ENCODE data around the gene ANKRD33B.
"Not testable (repeated sequence)": the region's sequence is repeated elsewhere in the genome, so short reads cannot be mapped to it uniquely, and the experiment has no call there.

ANKRD33B gene

DNA sequence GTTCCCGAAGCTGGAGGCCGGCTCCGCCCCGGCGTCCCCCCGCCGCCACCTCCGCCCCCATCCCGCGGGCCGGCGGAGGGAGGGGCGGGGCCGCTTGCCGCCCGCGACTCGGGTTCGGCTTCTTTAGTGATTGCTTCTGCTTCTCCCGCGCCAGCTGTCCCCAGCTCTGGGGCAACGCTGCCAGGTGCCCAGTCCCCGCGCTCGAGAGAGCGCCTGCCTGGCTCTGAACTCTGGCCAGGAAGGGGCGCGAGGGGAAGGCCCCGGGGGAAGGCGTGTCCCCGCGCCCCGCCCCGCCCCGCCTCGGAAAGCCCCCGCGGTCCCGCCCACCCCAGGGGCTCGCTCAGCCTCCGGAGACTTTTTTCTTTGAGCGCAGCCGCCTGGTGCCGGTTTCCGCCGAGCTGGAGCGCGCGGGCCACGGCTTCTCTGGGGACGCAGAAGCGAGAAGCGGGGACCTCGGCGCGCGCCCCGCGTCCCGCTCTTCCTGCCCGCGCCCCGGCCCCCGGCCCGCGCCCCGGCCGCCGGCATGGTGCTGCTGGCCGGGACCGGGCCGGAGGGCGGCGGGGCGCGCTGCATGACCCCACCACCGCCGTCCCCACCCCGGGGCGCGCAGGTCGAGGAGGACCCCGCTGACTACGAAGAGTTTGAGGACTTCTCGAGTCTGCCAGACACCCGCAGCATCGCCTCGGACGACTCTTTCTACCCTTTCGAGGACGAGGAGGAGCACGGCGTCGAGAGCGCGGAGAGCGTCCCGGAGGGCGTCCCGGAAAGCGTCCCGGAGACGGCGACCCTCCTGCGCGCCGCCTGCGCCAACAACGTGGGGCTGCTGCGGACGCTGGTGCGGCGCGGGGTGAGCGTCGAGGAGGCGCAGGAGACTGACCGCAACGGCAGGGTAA, at the start of gene ANKRD33B:
Gene ANKRD33B, plus strand, starts transcription at position 126 of the 893 bp plus-strand sequence. Its CDS starts 398 bp downstream, at position 524.
- peak; percentile 32 for DNase-seq

DNA sequence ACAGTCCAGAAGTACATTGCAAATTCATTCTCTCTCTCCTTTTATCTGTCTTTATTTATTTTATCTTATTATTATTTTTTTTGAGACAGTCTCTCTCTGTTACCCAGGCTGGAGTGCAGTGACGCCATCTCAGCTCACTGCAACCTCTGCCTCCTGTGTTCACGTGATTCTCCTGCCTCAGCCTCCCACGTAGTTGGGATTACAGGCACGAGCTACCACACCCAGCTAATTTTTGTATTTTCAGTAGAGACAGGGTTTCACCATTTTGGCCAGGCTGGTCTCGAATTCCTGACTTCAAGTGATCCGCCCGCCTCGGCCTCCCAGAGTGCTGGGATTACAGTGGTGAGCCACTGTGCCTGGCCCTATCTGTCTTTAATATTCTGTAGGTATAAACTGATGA, 49.3 kb upstream of the ANKRD33B start:
- DNase-seq = not testable (repeated sequence)

DNA sequence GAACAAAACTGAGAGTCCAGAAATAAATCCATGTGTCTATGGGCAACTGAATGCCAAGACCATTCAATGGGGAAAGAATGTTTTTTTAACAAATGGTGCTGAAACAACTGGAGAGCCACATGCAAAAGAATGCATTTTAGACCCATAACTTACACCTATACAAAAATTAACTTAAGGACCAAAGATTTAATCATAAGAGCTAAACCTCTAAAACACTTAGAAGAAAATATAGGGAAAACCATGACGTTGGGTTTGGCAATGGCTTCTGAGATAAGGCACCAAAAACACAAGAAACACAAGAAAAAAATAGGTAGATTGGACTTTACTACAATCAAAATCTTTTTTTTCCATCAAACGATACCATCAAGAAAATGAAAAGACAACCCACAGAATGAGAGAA, 48.4 kb upstream of the ANKRD33B start:
- no peak for DNase-seq

DNA sequence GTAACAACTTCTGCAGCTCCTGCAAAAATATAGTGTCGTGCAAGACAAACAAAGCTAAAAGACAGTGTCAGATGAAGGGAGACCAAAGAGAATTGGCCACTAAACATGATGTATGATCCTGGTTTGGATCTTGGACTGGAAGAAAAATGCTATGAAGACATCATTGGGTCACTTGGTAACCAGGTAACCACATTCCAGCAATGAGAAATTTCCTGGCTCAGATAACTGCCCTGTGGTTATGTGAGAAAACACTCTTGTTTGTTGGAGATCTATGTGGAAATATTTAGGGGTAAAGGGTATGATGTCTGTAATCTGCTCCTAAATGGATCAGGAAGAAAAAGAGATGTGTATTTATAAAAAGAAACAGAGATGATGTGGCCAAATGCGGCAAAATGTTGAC, 45.5 kb upstream of the ANKRD33B start:
- DNase-seq = no peak

DNA sequence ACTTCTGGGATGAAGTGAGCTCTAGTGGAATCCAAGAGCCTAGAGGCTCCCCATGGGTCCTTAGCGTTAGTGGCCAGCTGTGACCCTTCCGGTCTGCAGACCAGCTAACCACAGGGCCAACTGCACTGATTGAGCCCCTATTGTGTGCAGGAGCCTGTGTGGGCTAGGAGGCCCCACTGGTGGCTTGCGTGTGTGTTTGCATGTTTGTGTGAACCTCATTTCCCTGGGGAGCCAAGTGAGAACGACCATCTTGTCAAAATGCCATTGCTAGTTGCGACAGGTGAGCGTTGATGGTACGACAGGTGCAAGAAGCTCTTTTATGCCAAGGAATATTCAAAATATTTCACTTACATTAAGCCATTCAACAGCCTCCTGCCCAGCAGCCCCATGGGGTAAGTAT, 44.1 kb upstream of the ANKRD33B start:
- DNase-seq = peak; percentile 67

DNA sequence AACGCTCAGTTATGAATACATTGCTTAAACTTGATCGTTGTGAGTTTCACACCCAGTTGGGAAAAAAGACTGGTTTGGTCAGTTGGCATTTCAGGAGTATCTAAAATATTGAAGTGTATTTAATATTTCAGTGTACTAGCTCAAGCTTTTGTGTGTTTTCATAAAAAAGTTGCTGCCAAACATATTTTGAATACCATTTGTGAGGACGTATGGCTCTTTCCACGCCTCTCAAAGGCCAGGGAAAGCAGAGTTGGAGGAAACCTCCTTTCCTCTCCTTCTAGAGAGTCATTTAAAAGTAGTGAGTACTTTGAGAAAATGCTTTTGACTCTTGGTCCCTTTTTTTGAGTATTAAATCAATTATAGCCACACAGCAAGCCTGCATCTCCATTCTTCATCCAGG, 43.2 kb upstream of the ANKRD33B start:
- no peak for DNase-seq

DNA sequence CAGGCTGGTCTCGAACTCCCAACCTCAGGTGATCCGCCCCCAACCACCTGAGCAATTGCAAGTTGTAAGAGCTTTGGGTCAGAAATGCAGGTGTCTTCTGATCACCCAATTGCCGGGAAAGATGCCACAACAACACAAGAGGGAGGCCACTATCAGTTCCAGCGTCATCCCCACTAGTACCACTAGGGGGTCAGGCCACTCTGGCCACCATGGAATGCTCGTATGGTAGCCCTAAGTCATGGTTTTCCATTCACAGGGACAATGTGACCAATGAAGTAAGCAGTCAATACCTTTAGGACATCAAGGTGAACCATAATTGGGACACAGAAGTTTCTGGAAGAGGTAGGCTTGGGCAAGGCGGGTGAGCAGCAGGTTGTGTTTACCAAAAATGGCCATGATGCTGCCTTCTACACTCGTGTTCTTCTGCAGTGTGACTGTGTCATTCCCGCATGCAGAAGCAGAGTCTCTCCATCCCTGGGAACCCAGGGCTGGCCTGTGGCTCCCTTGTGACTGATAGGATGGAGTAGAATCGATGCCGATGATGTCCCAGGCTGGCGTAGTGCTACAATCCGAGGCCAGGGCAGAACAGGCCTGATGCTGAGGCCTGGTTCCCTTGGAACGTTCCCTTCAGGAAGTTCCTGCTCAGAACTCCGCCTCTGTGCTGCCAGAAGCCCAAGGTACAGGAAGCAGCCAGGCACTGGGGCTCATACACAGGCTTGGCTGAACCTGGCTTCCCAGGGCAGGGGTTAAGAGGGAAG, 42.2 kb upstream of the ANKRD33B start:
- no peak for DNase-seq

DNA sequence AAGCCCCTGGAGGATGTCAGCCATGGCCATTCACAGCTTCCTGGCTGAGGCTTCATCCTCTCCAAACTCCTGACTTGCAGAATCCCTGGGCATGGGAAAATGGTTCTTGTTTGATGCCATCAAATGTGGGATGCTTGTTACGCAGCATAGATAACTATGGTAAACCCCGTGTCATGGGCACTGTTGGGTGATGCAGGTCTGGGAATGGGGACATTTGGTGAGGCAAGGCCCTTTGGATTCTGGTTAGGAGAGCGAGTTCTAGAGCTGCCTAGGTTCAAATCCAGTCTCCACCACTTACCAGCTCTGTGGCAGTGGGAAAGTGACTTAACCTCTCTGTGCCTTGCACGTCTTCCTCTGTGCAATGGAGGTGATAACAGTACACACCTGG, 41.7 kb upstream of the ANKRD33B start:
- DNase-seq = no peak

DNA sequence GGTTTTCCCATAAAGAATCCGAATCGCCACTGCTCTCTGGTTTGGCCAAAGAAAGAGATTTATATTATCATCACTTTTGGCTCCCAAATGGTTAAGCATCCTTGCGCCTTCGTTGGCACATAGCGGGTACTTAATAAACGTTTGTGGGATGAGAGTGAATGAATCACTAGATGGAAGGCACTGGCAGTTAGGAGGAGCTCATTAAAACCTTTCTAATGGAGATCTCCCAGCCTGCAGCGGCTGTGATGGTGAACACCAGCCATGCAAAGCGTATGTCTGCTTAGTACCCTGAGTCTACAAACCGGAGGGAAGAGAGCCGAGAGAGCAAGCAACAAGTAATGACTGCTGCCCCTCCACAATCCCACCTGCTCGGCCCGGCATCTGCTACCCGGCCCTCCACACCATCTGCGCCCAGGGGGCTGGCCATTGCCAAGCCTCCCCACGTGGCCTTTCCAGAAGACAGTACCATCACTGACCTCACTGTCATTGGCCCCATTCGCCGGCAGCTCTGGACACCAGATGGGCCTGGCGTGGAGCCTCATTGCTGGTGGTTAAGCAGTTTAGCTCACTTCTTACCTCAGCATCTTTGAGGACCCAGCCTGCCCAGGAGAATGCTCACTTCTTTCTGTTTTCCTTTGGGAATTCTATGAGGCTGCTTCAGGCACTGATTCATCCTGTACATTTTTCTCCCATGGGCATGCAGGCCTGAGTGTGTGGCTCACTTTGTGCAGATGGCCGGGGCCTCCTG, 39.3 kb upstream of the ANKRD33B start:
- DNase-seq = no peak

DNA sequence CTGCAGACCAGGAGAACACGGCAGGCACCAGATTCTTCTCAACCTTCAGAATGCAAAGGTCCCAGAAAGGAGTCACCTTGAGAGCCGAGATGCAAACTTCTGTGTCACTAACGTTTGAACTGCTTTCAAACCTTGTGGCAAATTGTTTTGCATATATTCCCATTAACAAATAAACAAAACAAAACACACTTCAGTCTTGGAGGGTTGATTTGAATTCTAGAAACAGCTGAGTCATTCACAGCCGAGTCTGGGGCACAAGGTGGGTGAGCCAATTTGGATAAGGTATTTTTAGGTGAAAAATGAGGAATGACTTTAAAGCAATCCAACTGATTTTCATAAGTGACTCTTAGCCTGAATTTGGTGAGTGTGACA, 38.8 kb upstream of the ANKRD33B start:
- DNase-seq = no peak

DNA sequence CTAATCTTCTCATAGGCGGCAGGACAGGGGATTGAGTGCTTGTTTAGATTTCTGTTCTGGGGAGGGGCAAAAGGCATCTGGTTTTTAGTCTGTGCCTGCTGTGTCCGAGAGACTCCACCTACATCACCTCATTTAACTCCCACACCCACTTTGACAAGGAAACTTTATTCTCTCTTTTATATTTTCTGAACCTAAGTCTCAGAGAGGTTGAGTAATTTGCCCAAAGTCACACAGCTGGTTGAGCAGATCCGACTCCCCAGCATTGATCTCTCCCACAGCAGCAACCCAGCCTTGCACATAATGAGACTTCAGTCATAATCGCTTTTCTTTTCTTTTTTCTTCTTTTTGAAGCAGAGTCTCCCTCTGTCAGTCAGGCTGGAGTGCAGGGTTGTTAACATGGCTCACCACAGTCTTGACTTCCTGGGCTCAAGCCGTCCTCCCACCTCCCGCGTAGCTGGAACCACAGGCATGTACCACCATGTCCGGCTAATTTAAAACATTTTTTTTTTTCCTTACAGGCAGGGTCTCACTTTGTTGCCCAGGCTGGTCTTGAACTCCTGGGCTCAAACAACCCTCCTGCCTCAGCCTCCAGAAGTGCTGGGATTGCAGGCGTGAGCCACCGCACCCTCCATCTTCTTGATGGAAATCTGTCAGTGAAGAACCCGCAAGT, 36.5 kb upstream of the ANKRD33B start:
- DNase-seq = no peak

DNA sequence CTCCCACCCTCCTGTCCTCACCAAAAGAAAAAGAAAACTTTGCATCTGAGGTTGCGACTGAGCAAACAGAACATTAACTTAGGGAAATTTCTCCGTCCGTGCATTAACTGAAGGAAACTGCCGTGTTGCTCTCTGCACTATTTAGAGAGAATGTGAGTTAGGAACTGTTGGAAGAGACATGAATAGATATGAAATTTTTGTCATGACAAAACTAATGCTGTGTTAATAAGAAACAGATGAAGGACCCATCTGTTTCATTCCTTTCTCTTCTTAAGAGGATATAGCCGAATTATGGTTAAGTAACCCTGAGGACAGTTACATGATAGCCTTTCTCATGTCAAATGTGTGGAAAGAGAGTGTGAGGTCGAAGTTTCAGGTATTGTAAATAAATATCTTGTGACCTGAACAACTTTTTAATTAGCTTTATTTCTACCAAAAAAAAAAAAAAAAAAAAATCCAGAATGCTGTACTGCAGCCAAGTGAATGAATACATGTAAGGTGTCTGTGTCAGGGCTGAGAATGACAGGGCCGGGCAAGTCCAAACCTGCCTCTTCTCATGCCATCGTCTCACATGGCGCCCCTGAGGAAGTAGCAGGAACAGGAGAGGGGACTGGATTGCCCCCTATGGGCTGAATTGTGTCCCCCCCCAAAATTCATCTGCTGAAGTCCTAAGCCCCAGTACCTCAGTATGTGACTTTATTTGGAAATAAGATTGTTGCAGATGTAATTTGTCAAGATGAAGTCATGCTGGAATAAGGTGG, 35.6 kb upstream of the ANKRD33B start:
- peak; percentile 5 for DNase-seq

DNA sequence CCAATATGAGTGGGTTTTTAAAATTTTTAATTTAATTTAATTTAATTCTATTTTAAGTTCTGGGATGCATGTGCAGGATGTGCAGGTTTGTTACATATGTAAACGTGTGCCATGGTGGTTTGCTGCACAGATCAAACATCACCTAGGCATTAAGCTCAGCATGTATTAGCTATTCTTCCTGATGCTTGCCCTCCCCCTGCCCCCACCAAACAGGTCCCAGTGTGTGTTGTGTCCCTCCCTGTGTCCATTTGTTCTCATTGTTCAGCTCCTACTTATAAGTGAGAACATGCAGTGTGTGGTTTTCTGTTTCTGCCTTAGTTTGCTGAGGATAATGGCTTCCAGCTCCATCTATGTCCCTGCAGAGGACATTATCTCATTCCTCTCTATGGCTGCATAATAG, 35.0 kb upstream of the ANKRD33B start:
- DNase-seq = no peak

DNA sequence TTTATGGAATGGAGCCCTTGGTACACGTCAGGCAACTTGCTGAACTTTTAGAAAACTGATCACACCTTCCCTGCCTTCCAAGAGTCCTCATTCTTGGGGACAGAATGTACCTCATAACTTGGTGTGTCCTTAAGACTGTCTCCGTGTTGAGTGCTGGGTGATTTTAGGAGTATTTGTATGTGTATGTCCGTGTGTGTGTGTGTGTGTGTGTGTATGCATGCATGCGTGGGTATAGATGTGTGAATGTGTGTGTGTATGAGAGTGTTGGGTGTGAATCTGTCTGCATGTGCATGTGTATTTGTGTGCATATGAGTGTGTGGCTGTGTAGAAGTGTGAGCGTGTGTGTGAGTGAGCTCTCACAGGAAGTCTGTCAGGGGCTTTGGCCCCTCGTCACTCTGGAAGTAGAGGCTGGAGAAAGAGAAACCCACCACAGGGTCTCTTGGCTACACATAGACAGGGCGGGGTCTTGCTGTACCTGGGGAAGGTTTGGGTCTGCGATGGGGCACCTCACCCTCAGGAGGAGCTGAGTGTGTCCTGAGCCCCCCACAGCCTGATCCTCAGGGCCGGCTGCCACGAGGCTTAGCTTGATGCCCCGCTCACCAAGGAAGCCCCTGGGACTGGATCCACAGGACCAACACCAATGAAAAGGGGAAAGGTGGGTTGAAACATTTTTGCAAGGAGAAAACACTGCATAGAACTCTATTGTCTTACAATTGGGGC, 33.1 kb upstream of the ANKRD33B start:
- no peak for DNase-seq

DNA sequence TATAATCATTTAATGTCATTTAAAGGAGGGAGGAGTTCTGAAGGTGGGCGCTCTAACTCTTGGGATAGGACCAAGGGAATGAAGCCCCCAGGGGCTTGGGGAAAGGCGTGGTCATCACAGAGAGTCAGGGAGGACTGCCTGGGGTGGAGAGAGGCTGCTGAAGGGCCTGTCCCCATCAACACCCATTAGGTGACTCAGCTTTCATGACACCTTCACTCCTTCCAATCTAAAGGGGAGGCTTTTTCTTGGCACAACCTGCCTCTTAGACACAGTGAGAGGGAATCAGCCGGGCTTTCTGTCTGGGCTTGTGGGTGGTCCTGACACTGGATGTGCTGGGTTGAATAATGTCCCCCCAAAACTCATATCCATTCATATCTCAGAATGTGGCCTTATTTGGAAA, 31.4 kb upstream of the ANKRD33B start:
- DNase-seq = no peak

DNA sequence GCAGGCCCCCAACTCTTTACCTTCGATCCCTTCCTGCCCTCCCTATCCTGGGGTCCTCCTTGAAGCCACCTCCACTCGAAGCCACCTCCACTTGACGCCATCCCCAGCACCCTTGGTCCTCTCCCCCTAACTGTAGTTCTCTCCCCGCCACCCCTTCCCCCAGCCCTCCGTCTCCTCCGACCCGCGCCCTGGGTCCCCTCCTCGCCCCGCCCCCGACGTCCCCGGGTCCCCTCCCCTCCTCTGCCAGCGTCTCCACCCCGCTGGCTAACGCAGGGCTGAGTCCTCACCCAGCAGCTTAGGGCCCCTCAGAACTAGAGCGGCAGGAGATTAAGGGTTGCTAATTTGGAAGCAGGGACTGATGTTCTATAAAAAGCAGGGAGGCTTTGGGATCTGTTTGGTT, 30.6 kb upstream of the ANKRD33B start:
- DNase-seq = no peak

DNA sequence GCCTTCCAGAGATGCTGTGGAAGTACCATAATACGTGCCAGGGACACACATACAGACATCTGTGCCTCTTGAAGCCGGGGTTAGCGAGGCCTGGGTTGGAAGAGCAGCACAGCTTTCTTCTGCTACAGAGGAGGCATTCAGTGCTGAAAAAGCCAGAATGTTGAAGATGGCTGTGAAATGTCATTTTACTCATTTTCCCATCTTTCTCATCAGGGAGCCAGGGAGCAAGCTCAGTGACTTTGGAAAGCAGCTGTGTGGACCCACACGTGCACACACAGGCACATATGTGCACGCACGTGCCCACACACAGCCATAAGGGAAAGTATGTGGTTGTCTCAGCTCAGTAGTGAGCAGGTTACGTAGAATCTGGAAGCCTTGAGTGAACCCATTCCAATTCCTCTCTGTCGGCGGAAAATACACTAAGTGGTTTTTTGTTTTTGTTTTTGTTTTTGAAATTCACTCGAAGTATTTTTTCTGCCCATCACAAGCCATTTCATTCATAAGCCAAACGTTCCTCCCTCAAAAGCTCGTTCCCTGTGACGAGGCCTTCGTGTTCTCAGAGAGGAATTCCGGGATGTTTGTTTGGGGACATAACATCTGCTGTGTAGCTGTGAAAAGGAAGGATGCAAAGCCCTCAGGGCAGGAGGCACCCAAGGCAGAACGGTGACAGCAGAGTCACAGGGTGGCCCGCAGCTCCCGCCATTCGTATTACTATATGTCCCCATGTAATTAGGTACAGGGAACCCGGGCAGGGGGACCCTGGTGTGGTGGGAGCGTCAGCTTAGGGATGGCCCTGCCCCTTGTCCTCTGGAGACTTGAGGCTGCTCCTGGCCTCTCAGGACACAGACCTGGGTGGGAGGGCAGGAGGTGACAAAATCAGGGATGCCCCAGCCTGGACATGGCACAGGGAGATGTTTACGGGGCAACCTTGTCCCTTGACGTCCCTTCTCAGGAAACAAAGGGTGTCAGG, 29.0 kb upstream of the ANKRD33B start:
- DNase-seq = no peak

DNA sequence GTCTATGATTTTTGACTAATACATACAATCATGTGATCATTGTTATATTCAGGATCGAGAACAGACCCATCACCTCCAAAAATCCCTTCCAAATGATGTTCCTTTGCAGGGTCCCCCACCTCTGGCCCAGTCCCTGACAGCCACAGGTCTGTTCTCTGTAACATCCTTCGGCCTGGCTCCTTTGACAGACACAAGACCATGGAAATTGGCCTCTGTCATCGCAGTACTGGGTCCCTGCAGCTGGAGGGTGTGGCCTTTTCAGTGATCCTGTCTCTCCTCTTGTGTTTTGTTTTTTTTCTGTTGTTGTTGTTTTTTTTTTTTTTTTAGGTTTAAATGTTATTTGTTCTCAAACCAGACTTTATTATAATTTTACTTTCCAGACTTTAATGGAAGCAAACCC, 27.4 kb upstream of the ANKRD33B start:
- no peak for DNase-seq

DNA sequence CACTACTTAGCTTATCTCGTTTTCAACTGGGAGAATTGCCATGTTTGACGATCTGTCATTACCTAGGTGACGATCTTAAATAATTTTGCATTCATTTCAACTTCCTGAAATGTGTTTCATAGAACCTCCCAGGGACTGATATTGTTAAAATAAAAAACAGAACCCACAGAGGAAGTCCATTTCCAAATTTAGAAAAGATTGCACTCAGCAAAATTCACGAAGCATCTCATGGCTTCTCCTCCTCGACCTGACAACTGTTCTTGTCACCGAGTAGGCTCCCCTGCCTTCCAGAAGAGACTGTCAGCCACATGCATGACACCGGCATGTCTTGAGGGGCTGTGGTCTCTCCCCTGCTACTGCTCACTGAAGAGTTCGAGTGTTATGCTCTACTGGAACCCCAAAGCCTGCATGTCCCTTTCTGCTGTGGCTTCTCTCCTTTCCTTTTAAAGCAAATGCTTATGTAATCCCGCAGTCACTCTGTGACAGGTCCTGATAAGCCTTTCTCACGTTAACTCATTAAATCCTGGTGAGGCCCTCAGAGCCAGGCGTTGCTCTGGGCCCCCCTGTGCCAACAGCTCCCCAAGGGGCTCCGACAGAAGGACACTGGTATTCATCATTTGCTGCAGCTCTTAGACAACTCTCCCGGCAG, 26.8 kb upstream of the ANKRD33B start:
- DNase-seq = no peak

DNA sequence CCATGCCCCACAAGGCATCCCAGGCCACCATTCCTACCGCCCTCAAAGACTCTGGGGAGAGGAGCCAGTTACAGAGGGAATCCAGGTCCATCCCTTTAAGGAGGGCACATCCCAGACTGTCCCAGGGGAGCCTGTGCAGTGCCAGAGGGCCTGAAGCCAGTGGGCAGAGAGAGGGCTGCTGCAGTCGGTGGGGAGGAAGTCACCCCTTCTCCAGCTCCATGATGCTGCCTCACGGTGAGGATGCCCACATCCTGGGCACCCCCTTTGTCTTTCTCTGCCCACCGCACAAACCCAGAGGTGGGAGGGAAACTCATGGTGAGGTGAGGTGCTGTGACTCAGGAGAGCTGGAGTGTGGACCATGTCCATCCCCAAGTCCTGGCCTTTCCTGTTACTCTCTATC, 26.2 kb upstream of the ANKRD33B start:
- DNase-seq = no peak

Measured in DMS79 treated with DMSO at 0.1 percent for 48 hours (cell line).